MCF 10A (cell line): ENCODE data around the gene NUAK2. TPM values are rescaled to one million over a fixed set of nuclear protein-coding genes. Genes with fewer than 3 reads are reported as not detected.

ENCODE experiments used
- BruUV-seq: library from RNA; stranded (reverse); fragments of 400-500 nt; replicated peaks from 2 replicates; lab custom pipeline; 2021; lab: Mats Ljungman, UMichigan
- CTCF ChIA-PET: fragments of 300-600 bp; sonication (Branson Sonifier 250); formaldehyde crosslinking; extraction: SDS; loops from one replicate; lab custom pipeline; 2021; ENCODE audit warnings: antibody characterized with exemption, inconsistent platforms; lab: Yijun Ruan, JAX
- POLR2A ChIA-PET: fragments of 300-600, 350-650 bp; sonication (Branson Sonifier 250); formaldehyde crosslinking; extraction: SDS; loops from one replicate; lab custom pipeline; 2020; ENCODE audit warnings: antibody characterized with exemption, inconsistent platforms; lab: Yijun Ruan, JAX
- DNase-seq: peaks from one replicate; pipeline ENCODE4 v3.0.0-alpha.2; 2018; ENCODE audit not compliant: unreplicated experiment
- H3K27ac Mint-ChIP-seq: one replicate; pipeline ENCODE4 v1.8.0; 2022; ENCODE audit warnings: mild to moderate bottlenecking, low read depth, mixed read lengths; ENCODE audit not compliant: unreplicated experiment
- H3K27me3 Mint-ChIP-seq: one replicate; pipeline ENCODE4 v1.8.0; 2022; ENCODE audit warnings: mixed read lengths; ENCODE audit not compliant: insufficient read depth, unreplicated experiment
- H3K36me3 Mint-ChIP-seq: one replicate; pipeline ENCODE4 v1.8.0; 2022; ENCODE audit warnings: mild to moderate bottlenecking, moderate library complexity, mixed read lengths; ENCODE audit not compliant: insufficient read depth, unreplicated experiment
- H3K4me1 Mint-ChIP-seq: one replicate; pipeline ENCODE4 v1.8.0; 2022; ENCODE audit warnings: mixed read lengths; ENCODE audit not compliant: insufficient read depth, unreplicated experiment
- H3K4me3 Mint-ChIP-seq: one replicate; pipeline ENCODE4 v1.8.0; 2022; ENCODE audit warnings: mild to moderate bottlenecking, moderate library complexity, mixed read lengths; ENCODE audit not compliant: unreplicated experiment
- H3K9me3 Mint-ChIP-seq: one replicate; pipeline ENCODE4 v1.8.0; 2022; ENCODE audit warnings: mixed read lengths; ENCODE audit not compliant: unreplicated experiment
- CTCF ChIP-seq: fragments of 200-600 bp; IDR thresholded peaks from one replicate; pipeline ENCODE4 v1.8.0; 2022; ENCODE audit warnings: antibody characterized with exemption, mild to moderate bottlenecking; ENCODE audit not compliant: unreplicated experiment
- intact Hi-C: fragments of 100-400 bp; cut with micrococcal nuclease; formaldehyde crosslinking; loops from 2 replicates; pipeline ENCODE4 v1.14.1; 2022
- total RNA-seq: library from RNA; stranded (reverse); gene quantifications from 2 replicates; pipeline ENCODE4 v1.2.3, GENCODE V29; 2022

NUAK2 gene
- total RNA-seq, 1 experiment from 2014 or later: 6.0 TPM

GRCh38 chr1:205339717-205340116 is 18.2 kb upstream of the NUAK2 start:
- TF ChIP-seq CTCF: no peak
- POLR2A ChIA-PET: interaction anchor here (0.7 to 1.4 kb wide), 4 partner anchors 13 to 253 kb away, joined by 3 to 5 read pairs (median 4); no protein-coding TSS in a partner anchor
- Mint-ChIP-seq H3K27ac (no peak overlapping the region), H3K4me1 (peaks cover 12% of the 10 kb centered on the region), H3K36me3 (no peaks in the 10 kb centered on the region), H3K9me3 (no peaks in the 10 kb centered on the region), H3K27me3 (peaks cover 6% of the 10 kb centered on the region), H3K4me3 (no peak overlapping the region)
- BruUV-seq: no TSS peak
- CTCF ChIA-PET: interaction anchor here (0.6 to 27.7 kb wide), 8 partner anchors 11 to 186 kb away, joined by 3 to 1857 read pairs (median 78); partner anchors contain the start of genes KLHDC8A and NUAK2
- DNase-seq: no peak
- intact Hi-C loops: no loop called here

- Mint-ChIP-seq H3K27ac (no peak overlapping the region), H3K4me1 (peaks cover 12% of the 10 kb centered on the region), H3K4me3 (no peak overlapping the region), H3K9me3 (no peaks in the 10 kb centered on the region), H3K27me3 (peaks cover 2% of the 10 kb centered on the region), H3K36me3 (no peaks in the 10 kb centered on the region)
- no peak for TF ChIP-seq CTCF
- DNase-seq: no peak
- no TSS peak for BruUV-seq
- intact Hi-C loops: no loop called here
- ChIA-PET CTCF (interaction anchor here (0.6 to 27.7 kb wide), 11 partner anchors 12 to 198 kb away, joined by 3 to 1857 read pairs (median 3); partner anchors contain the start of genes KLHDC8A and NUAK2), POLR2A (interaction anchor here (0.7 to 1.4 kb wide), 4 partner anchors 13 to 184 kb away, joined by 3 to 5 read pairs (median 4); no protein-coding TSS in a partner anchor)
Observed at GRCh38 chr1:205339197-205339702, 17.7 kb upstream of the NUAK2 start.

- intact Hi-C loops: no loop called here
Observed at GRCh38 chr1:205338011-205338410, 16.5 kb upstream of the NUAK2 start.

More at GRCh38 chr1:205338011-205338410, 16.5 kb upstream of the NUAK2 start:
- no peaks in the 10 kb centered on the region for H3K36me3 Mint-ChIP-seq
- H3K4me1 Mint-ChIP-seq: peaks cover 12% of the 10 kb centered on the region
- ChIA-PET POLR2A (interaction anchor here (1.1 to 2.0 kb wide), 4 partner anchors 10 to 155 kb away, joined by 3 to 6 read pairs (median 4); no protein-coding TSS in a partner anchor), CTCF (interaction anchor here (0.5 to 27.7 kb wide), 9 partner anchors 13 to 373 kb away, joined by 3 to 1857 read pairs (median 123); partner anchors contain the start of genes KLHDC8A and NUAK2)
- no peak overlapping the region for H3K4me3 Mint-ChIP-seq
- H3K27me3 Mint-ChIP-seq: peaks cover 10% of the 10 kb centered on the region
- no peak overlapping the region for H3K27ac Mint-ChIP-seq
- no TSS peak for BruUV-seq
- DNase-seq: no peak
- TF ChIP-seq CTCF: no peak
- no peaks in the 10 kb centered on the region for H3K9me3 Mint-ChIP-seq
